Measurements from ENCODE around the gene MEP1A. TPM values are rescaled to one million over a fixed set of nuclear protein-coding genes. Genes with fewer than 3 reads are reported as not detected.

Gene MEP1A
- total RNA-seq, 1 experiment from 2014 or later: not detected

Other genes with a start within 250 kb of the MEP1A start
- 0.13 TPM in 1 of 2 replicates, not detected in the other for gene CYP39A1, start 140.6 kb upstream of the MEP1A start, total RNA-seq (2014; rRNA removed)
- 0.58 and 2.1 TPM in 2 replicates for gene SLC25A27, start 140.4 kb upstream of the MEP1A start, total RNA-seq (2014; rRNA removed)
- not detected in 2 replicates for gene TDRD6, start 105.5 kb upstream of the MEP1A start, total RNA-seq (2014; rRNA removed)
- not detected in 2 replicates for gene PLA2G7, start 58.0 kb upstream of the MEP1A start, total RNA-seq (2014; rRNA removed)
- not detected in 2 replicates for gene ANKRD66, start 46.5 kb upstream of the MEP1A start, total RNA-seq (2014; rRNA removed)
- not detected in 2 replicates for gene ADGRF5, start 128.5 kb downstream of the MEP1A start, total RNA-seq (2014; rRNA removed)
- gene ADGRF1, start 248.9 kb downstream of the MEP1A start, total RNA-seq (2014; rRNA removed): not detected in 2 replicates